Fibroblast of lung (primary cell): Measurements from ENCODE around the gene SLC6A4.

Source experiments
- EZH2 ChIP-seq: IDR thresholded peaks from 2 replicates; pipeline ENCODE4 v1.5.1; 2012; ENCODE audit warnings: low read length, control low read depth, mild to moderate bottlenecking; ENCODE audit errors: missing control alignments
- TF ChIP-seq, protein P1 (sequence below), 2 donors: IDR thresholded peaks in 1 of 2; conservative IDR thresholded peaks in 1 of 2; 1 replicate in 1 of 2; 2 replicates in 1 of 2; pipeline ENCODE4 v1.5.1; 2011 to 2012; ENCODE audit warnings: low read length in 2 of 2, control low read depth in 1 of 2, inconsistent platforms in 1 of 2, low read depth in 1 of 2, mild to moderate bottlenecking in 1 of 2

GRCh38 chr17:30207655-30208054 is 27.8 kb downstream of the SLC6A4 start:
- TF ChIP-seq, protein P1, sequence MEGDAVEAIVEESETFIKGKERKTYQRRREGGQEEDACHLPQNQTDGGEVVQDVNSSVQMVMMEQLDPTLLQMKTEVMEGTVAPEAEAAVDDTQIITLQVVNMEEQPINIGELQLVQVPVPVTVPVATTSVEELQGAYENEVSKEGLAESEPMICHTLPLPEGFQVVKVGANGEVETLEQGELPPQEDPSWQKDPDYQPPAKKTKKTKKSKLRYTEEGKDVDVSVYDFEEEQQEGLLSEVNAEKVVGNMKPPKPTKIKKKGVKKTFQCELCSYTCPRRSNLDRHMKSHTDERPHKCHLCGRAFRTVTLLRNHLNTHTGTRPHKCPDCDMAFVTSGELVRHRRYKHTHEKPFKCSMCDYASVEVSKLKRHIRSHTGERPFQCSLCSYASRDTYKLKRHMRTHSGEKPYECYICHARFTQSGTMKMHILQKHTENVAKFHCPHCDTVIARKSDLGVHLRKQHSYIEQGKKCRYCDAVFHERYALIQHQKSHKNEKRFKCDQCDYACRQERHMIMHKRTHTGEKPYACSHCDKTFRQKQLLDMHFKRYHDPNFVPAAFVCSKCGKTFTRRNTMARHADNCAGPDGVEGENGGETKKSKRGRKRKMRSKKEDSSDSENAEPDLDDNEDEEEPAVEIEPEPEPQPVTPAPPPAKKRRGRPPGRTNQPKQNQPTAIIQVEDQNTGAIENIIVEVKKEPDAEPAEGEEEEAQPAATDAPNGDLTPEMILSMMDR (conservative IDR thresholded peaks at IDR 0.05 in 1 of 2, IDR thresholded peaks at IDR 0.05 in 1 of 2; ENCODE audit: low read depth in 1 of 2, low read length in 2 of 2), result no peak
- TF ChIP-seq EZH2, result no peak
